Measurements from ENCODE around the gene ACTL6B.

GRCh38 chr7:100599911-100600729 lies 56.1 kb downstream of the ACTL6B start:
- TF ChIP-seq ZNF644 (CRISPR knock-in tag; IDR thresholded peaks at IDR 0.05; ENCODE audit: low read depth) (no peak), ZNF281 (CRISPR knock-in tag; IDR thresholded peaks at IDR 0.05; ENCODE audit: borderline replicate concordance) (no peak), HDAC6 (IDR thresholded peaks at IDR 0.05; ENCODE audit: low read depth, low read length) (no peak)
